ENCODE data around the gene LASP1NB.
"Not testable (repeated sequence)": the region's sequence is repeated elsewhere in the genome, so short reads cannot be mapped to it uniquely, and the experiment has no call there.

LASP1NB gene

GRCh38 chr17:38917259-38917658 lies 8.2 kb upstream of the LASP1NB start:
- DNase-seq, result no peak

GRCh38 chr17:38918129-38918913 lies 7.1 kb upstream of the LASP1NB start:
- DNase-seq, result no peak

GRCh38 chr17:38918916-38919315 lies 6.5 kb upstream of the LASP1NB start:
- no peak for DNase-seq

- DNase-seq, result no peak
Measured at GRCh38 chr17:38919316-38920078, 5.9 kb upstream of the LASP1NB start.

GRCh38 chr17:38920374-38921291 lies 4.8 kb upstream of the LASP1NB start:
- no peak for DNase-seq

GRCh38 chr17:38921756-38922411 lies 3.5 kb upstream of the LASP1NB start:
- no peak for DNase-seq

GRCh38 chr17:38922538-38923297 lies 2.7 kb upstream of the LASP1NB start:
- peak; percentile 64 to 90 (median 86) for DNase-seq

- no peak for DNase-seq
Measured at GRCh38 chr17:38926293-38927070, 1.1 kb downstream of the LASP1NB start.

- DNase-seq, result not testable (repeated sequence)
Measured at GRCh38 chr17:38930782-38931181, 5.4 kb downstream of the LASP1NB start.

- DNase-seq, result not testable (repeated sequence)
Measured at GRCh38 chr17:38933962-38934361, 8.5 kb downstream of the LASP1NB start.

GRCh38 chr17:38939987-38940386 lies 14.6 kb downstream of the LASP1NB start:
- DNase-seq, result no peak

- DNase-seq, result no peak
Measured at GRCh38 chr17:38940404-38940803, 15.0 kb downstream of the LASP1NB start.

GRCh38 chr17:38942696-38943334 lies 17.4 kb downstream of the LASP1NB start:
- peak in 1 of 3 donors; percentile 28 for DNase-seq

GRCh38 chr17:38943607-38944006 lies 18.2 kb downstream of the LASP1NB start:
- DNase-seq, result no peak

GRCh38 chr17:38947189-38947588 lies 21.8 kb downstream of the LASP1NB start:
- DNase-seq, result no peak

- not testable (repeated sequence) for DNase-seq
Measured at GRCh38 chr17:38953800-38954199, 28.4 kb downstream of the LASP1NB start.

GRCh38 chr17:38958326-38958725 lies 32.9 kb downstream of the LASP1NB start:
- peak in 1 of 3 donors; percentile 42 for DNase-seq

- DNase-seq, result peak in 1 of 3 donors; percentile 47
Measured at GRCh38 chr17:38958756-38959155, 33.3 kb downstream of the LASP1NB start.

GRCh38 chr17:38959508-38959907 lies 34.1 kb downstream of the LASP1NB start:
- DNase-seq, result no peak

All from muscle of back (tissue), 3 donors.